ENCODE data around the gene CRB1. TPM values are rescaled to one million over a fixed set of nuclear protein-coding genes. Genes with fewer than 3 reads are reported as not detected.
A peak's percentile ranks its signal among the peaks of the same experiment; 100 is the strongest.

The CRB1 gene
- total RNA-seq, 1 donor from 2014 or later = 2.6 TPM

DNA sequence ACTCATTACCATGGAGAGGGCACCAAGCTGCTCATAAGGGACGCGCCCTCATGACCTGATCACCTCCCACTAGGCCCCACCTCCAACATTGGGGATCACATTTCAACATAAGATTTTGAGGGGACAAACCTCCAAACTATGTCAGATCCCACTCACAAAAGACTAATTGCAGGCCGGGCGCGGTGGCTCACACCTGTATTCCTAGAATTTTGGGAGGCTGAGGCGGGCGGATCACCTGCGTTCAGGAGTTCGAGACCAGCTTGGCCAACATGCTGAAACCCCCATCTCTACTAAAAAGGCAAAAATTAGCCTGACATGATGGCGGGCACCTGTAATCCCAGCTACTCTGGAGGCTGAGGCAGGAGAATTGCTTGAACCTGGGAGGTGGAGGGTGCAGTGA, 228.7 kb downstream of the CRB1 start:
- Mint-ChIP-seq H3K4me1 (no peaks in the 10 kb centered on the region), H3K36me3 (no peaks in the 10 kb centered on the region), H3K27ac (no peak overlapping the region), H3K27me3 (ENCODE audit: insufficient read depth, low read depth) (no peaks in the 10 kb centered on the region), H3K9me3 (no peaks in the 10 kb centered on the region), H3K4me3 (no peak overlapping the region)
- Histone ChIP-seq H3K27me3 (no peaks in the 10 kb centered on the region), H4K20me1 (ENCODE audit: low read depth) (no peaks in the 10 kb centered on the region), H2AFZ (replicated peaks) (no peak overlapping the region), H3K79me2 (ENCODE audit: low read depth) (no peaks in the 10 kb centered on the region), H3K4me3 (no peak overlapping the region), H3K27ac (no peak overlapping the region), H3F3A (ENCODE audit: low read depth) (no peaks in the 10 kb centered on the region), H3K4me1 (no peaks in the 10 kb centered on the region), H3K9me3 (ENCODE audit: low read depth) (no peaks in the 10 kb centered on the region), H3K36me3 (no peaks in the 10 kb centered on the region), H3K4me2 (no peak overlapping the region), H3K9ac (no peak overlapping the region)
- DNase-seq (ENCODE audit: low spot score) = no peak
- TF ChIP-seq, protein P1, sequence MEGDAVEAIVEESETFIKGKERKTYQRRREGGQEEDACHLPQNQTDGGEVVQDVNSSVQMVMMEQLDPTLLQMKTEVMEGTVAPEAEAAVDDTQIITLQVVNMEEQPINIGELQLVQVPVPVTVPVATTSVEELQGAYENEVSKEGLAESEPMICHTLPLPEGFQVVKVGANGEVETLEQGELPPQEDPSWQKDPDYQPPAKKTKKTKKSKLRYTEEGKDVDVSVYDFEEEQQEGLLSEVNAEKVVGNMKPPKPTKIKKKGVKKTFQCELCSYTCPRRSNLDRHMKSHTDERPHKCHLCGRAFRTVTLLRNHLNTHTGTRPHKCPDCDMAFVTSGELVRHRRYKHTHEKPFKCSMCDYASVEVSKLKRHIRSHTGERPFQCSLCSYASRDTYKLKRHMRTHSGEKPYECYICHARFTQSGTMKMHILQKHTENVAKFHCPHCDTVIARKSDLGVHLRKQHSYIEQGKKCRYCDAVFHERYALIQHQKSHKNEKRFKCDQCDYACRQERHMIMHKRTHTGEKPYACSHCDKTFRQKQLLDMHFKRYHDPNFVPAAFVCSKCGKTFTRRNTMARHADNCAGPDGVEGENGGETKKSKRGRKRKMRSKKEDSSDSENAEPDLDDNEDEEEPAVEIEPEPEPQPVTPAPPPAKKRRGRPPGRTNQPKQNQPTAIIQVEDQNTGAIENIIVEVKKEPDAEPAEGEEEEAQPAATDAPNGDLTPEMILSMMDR (IDR thresholded peaks at IDR 0.05) = no peak
- no peak for TF ChIP-seq EZH2phosphoT487 (IDR thresholded peaks at IDR 0.05)
- no peak for TF ChIP-seq EZH2 (IDR thresholded peaks at IDR 0.05)

DNA sequence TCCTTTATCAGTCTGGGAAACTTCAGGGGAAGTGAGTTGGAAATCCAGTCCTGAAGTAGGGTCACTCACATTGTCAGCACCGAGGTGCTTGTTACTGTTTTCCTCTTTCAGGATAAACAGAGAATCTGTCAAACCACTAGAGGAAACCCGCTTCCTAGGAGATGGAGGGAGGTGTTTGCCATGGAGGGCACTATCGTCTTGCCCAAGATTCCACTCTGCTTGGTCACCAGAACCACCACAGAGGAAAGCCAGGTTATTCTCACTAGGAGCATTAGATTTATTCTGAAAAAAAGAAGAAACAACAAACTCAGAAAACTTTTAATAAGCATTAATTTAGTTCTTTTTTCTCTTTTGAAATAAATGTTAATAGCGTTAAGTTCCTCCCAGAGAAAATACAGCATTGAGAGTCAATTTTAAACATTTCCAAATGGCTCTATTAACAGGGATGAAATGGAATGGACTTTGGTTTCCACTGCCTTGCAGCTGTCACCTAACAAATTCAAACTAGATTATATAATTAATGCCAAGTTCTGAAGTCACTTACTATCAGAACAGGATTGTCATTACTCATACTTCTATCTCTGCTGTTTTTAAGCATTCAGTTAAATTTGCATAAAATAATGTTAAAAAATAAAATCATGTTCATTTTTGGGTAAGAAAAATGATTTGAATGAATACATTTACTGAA, 242.8 kb downstream of the CRB1 start:
- Histone ChIP-seq H3K79me2 (ENCODE audit: low read depth) (no peaks in the 10 kb centered on the region), H3K9me3 (ENCODE audit: low read depth) (no peaks in the 10 kb centered on the region), H2AFZ (replicated peaks) (no peak overlapping the region), H3K4me2 (no peak overlapping the region), H3K36me3 (no peaks in the 10 kb centered on the region), H3K27me3 (no peaks in the 10 kb centered on the region), H4K20me1 (ENCODE audit: low read depth) (no peaks in the 10 kb centered on the region), H3K4me3 (no peak overlapping the region), H3K27ac (no peak overlapping the region), H3K4me1 (no peaks in the 10 kb centered on the region), H3K9ac (no peak overlapping the region), H3F3A (ENCODE audit: low read depth) (no peaks in the 10 kb centered on the region)
- Mint-ChIP-seq H3K36me3 (no peaks in the 10 kb centered on the region), H3K4me3 (no peak overlapping the region), H3K27ac (no peak overlapping the region), H3K4me1 (no peaks in the 10 kb centered on the region), H3K27me3 (ENCODE audit: insufficient read depth, low read depth) (no peaks in the 10 kb centered on the region), H3K9me3 (no peaks in the 10 kb centered on the region)
- DNase-seq (ENCODE audit: low spot score) = no peak
- TF ChIP-seq EZH2phosphoT487 (IDR thresholded peaks at IDR 0.05) = no peak
- TF ChIP-seq, protein P1 (IDR thresholded peaks at IDR 0.05) = no peak
- TF ChIP-seq EZH2 (IDR thresholded peaks at IDR 0.05) = no peak

DNA sequence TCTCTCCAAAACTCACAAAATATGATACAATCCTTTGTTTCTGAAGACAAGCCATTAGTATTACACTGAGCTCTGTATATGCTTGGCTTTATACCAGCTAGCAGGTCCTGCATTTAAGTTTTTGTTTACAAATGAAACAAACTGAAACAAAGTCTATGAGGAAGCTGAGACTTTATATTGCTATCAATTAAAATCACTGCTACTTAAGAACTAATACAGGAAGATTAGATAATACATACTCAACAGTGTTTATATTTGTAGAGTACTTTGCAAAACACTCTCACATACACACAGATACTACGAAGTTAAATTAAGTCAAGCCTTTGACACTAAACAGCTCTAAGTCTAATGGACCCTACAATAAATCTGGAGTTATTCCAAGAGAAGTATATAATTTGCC, 247.4 kb downstream of the CRB1 start:
- no peak overlapping the region for H3K4me3 Mint-ChIP-seq
- no peak overlapping the region for H3K27ac Mint-ChIP-seq
- no peak overlapping the region for H3K4me3 ChIP-seq

DNA sequence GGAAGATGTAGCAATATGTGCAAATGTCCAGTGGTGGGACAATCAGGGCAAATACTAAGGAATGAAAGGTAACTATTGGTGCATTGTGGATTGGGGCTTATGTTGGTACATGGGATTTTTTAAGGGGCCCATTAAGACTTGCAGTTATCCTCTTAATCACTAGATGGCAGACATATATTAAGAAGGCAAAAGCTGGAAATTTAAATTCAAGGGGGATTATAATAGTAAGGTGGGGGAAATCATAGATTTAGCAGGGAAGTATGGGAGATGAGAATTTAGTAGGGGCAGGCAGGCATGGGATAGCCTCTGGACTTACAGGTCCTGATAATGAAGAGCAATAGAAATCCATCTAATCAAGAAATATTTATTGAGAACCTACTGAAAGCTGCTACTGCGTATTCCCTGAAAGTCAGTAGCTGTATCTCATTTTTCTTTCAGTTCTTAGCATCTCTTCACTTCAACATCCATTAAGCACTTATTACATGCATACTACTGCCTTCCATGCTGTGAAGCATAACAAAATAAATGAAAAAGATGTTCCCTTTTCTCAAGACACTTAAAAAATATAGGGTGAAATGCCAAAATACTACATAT, 251.8 kb downstream of the CRB1 start:
- H3K9me3 Mint-ChIP-seq = no peaks in the 10 kb centered on the region
- peaks cover 6% of the 10 kb centered on the region for H3K4me1 Mint-ChIP-seq
- H3K4me3 Mint-ChIP-seq = no peak overlapping the region
- no peaks in the 10 kb centered on the region for H3K4me1 ChIP-seq
- H4K20me1 ChIP-seq (ENCODE audit: low read depth) = no peaks in the 10 kb centered on the region
- H3K9ac ChIP-seq = no peak overlapping the region
- H3K27me3 ChIP-seq = no peaks in the 10 kb centered on the region
- H3K9me3 ChIP-seq (ENCODE audit: low read depth) = no peaks in the 10 kb centered on the region
- no peak overlapping the region for H3K27ac Mint-ChIP-seq
- H3K27ac ChIP-seq = no peak overlapping the region
- TF ChIP-seq EZH2phosphoT487 (IDR thresholded peaks at IDR 0.05) = no peak
- no peak for TF ChIP-seq EZH2 (IDR thresholded peaks at IDR 0.05)
- TF ChIP-seq, protein P1 (IDR thresholded peaks at IDR 0.05) = peak; percentile 60
- no peaks in the 10 kb centered on the region for H3K36me3 ChIP-seq
- peaks cover 3% of the 10 kb centered on the region for H3K27me3 Mint-ChIP-seq (ENCODE audit: insufficient read depth, low read depth)
- no peak overlapping the region for H3K4me3 ChIP-seq
- H2AFZ ChIP-seq (replicated peaks) = no peak overlapping the region
- peak; percentile 15 for DNase-seq (ENCODE audit: low spot score)
- no peaks in the 10 kb centered on the region for H3K36me3 Mint-ChIP-seq
- no peaks in the 10 kb centered on the region for H3F3A ChIP-seq (ENCODE audit: low read depth)
- no peaks in the 10 kb centered on the region for H3K79me2 ChIP-seq (ENCODE audit: low read depth)
- no peak overlapping the region for H3K4me2 ChIP-seq

More for the DNA sequence above, 247.4 kb downstream of the CRB1 start:
- H3K9me3 ChIP-seq (ENCODE audit: low read depth) = no peaks in the 10 kb centered on the region
- Mint-ChIP-seq H3K36me3 (no peaks in the 10 kb centered on the region), H3K27me3 (ENCODE audit: insufficient read depth, low read depth) (no peaks in the 10 kb centered on the region), H3K4me1 (no peaks in the 10 kb centered on the region), H3K9me3 (no peaks in the 10 kb centered on the region)
- H3K4me2 ChIP-seq = no peak overlapping the region
- H3K27ac ChIP-seq = no peak overlapping the region
- no peak overlapping the region for H2AFZ ChIP-seq (replicated peaks)
- H3K79me2 ChIP-seq (ENCODE audit: low read depth) = no peaks in the 10 kb centered on the region
- H3K9ac ChIP-seq = no peak overlapping the region
- H3K4me1 ChIP-seq = no peaks in the 10 kb centered on the region
- TF ChIP-seq EZH2 (IDR thresholded peaks at IDR 0.05) = no peak
- DNase-seq (ENCODE audit: low spot score) = no peak
- no peaks in the 10 kb centered on the region for H3K27me3 ChIP-seq
- H3F3A ChIP-seq (ENCODE audit: low read depth) = no peaks in the 10 kb centered on the region
- H3K36me3 ChIP-seq = no peaks in the 10 kb centered on the region
- H4K20me1 ChIP-seq (ENCODE audit: low read depth) = no peaks in the 10 kb centered on the region

Measured in neural progenitor cell (in vitro differentiated cells).